NOMO-1 treated with DMSO at 0.1 percent for 48 hours (cell line): Measurements from ENCODE around the gene ZNF503.

Experiments
- DNase-seq: peaks from one replicate; lab custom pipeline; 2025; ENCODE audit not compliant: unreplicated experiment; lab: John Stamatoyannopoulos, UW

ZNF503 gene

GRCh38 chr10:75358132-75358531 lies 43.4 kb downstream of the ZNF503 start:
- no peak for DNase-seq

GRCh38 chr10:75357500-75357899 lies 44.1 kb downstream of the ZNF503 start:
- no peak for DNase-seq

GRCh38 chr10:75356484-75356883 lies 45.1 kb downstream of the ZNF503 start:
- no peak for DNase-seq

GRCh38 chr10:75355706-75356105 lies 45.9 kb downstream of the ZNF503 start:
- DNase-seq = no peak

- DNase-seq = no peak
Measured at GRCh38 chr10:75353183-75353582, 48.4 kb downstream of the ZNF503 start.

- DNase-seq = no peak
Measured at GRCh38 chr10:75352650-75353049, 48.9 kb downstream of the ZNF503 start.

- DNase-seq = no peak
Measured at GRCh38 chr10:75351637-75352036, 49.9 kb downstream of the ZNF503 start.

GRCh38 chr10:75350791-75351190 lies 50.8 kb downstream of the ZNF503 start:
- no peak for DNase-seq
